Measurements from ENCODE around the gene SNRNP200. TPM values are rescaled to one million over a fixed set of nuclear protein-coding genes. Genes with fewer than 3 reads are reported as not detected.

SNRNP200 gene
- polyA plus RNA-seq, 2 of the 4 experiments (the other 2 are of a cell fraction) = 118 to 202 TPM

GRCh38 chr2:96326990-96327820 lies 21.9 kb upstream of the SNRNP200 start (continued):
- TF ChIP-seq, protein P1, sequence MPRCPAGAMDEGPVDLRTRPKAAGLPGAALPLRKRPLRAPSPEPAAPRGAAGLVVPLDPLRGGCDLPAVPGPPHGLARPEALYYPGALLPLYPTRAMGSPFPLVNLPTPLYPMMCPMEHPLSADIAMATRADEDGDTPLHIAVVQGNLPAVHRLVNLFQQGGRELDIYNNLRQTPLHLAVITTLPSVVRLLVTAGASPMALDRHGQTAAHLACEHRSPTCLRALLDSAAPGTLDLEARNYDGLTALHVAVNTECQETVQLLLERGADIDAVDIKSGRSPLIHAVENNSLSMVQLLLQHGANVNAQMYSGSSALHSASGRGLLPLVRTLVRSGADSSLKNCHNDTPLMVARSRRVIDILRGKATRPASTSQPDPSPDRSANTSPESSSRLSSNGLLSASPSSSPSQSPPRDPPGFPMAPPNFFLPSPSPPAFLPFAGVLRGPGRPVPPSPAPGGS (IDR thresholded peaks at IDR 0.05) = no peak
- TF ChIP-seq TP53 (CRISPR knock-in tag; IDR thresholded peaks at IDR 0.05) = no peak
- TF ChIP-seq MYC (IDR thresholded peaks at IDR 0.05; ENCODE audit: borderline replicate concordance, low read length) = no peak
- TF ChIP-seq CBX8 (IDR thresholded peaks at IDR 0.05) = no peak
- no peak for TF ChIP-seq PHF8 (IDR thresholded peaks at IDR 0.05; ENCODE audit: borderline replicate concordance, low read depth)
- no peak for TF ChIP-seq JUNB (IDR thresholded peaks at IDR 0.05)
- no peak for TF ChIP-seq GATA3 (IDR thresholded peaks at IDR 0.05; ENCODE audit: borderline replicate concordance)
- no peak for TF ChIP-seq NFE2L2 (conservative IDR thresholded peaks at IDR 0.05; ENCODE audit: low read length)
- TF ChIP-seq HES2 (IDR thresholded peaks at IDR 0.05) = no peak

DNA sequence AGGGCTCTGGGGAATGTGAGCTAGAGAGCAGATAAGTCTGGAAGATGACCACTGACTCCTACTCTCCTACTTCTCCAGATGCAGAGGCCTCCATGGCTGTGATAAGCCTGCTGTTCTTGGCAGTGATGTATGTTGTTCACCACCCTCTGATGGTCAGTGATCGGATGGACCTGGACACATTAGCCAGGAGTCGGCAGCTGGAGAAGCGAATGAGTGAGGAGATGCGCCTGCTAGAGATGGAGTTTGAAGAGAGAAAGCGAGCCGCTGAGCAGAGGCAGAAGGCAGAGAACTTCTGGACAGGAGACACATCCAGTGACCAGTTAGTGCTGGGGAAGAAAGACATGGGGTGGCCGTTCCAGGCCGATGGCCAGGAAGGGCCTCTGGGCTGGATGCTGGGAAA lies 21.2 kb upstream of the SNRNP200 start:
- Histone ChIP-seq H3K4me3 (no peak overlapping the region), H3K9me3 (no peaks in the 10 kb centered on the region), H3K4me2 (no peak overlapping the region), H3K4me1 (peaks cover 6% of the 10 kb centered on the region; the same call in 2 of the 3 replicates), H3K27ac (no peak overlapping the region)
- CTCF ChIA-PET = interaction anchor here (1.2 to 1.5 kb wide), 2 partner anchors 33 to 182 kb away, joined by 3 read pairs; no protein-coding TSS in a partner anchor
- TF ChIP-seq MAX (IDR thresholded peaks at IDR 0.05) (no peak), ZFP36 (IDR thresholded peaks at IDR 0.05; ENCODE audit: borderline replicate concordance, partially characterized antibody) (no peak), TP53 (CRISPR knock-in tag; IDR thresholded peaks at IDR 0.05) (no peak), NR3C1 (IDR thresholded peaks at IDR 0.05) (no peak), FOXS1 (CRISPR knock-in tag; IDR thresholded peaks at IDR 0.05) (no peak), FOSL2 (IDR thresholded peaks at IDR 0.05) (no peak), FOSL2 (CRISPR knock-in tag; IDR thresholded peaks at IDR 0.05) (no peak), CBX2 (IDR thresholded peaks at IDR 0.05; ENCODE audit: borderline replicate concordance, low read depth) (no peak), RFX5 (IDR thresholded peaks at IDR 0.05) (no peak), RARB (CRISPR knock-in tag; IDR thresholded peaks at IDR 0.05) (no peak), ESRRA (IDR thresholded peaks at IDR 0.05; ENCODE audit: borderline replicate concordance, low read length) (no peak), RCOR1 (IDR thresholded peaks at IDR 0.05; ENCODE audit: low read depth, low read length) (no peak)
- DNase-seq (ENCODE audit: low read depth in 1 of 2, low spot score in 1 of 2) (no peak), ATAC-seq (no peak), FAIRE-seq (no peak)
- 87% methylated on average over 8 of the region's 8 CpGs for WGBS (ENCODE audit: missing lambda C conversion rate)
- POLR2A ChIA-PET = no interaction called here

DNA sequence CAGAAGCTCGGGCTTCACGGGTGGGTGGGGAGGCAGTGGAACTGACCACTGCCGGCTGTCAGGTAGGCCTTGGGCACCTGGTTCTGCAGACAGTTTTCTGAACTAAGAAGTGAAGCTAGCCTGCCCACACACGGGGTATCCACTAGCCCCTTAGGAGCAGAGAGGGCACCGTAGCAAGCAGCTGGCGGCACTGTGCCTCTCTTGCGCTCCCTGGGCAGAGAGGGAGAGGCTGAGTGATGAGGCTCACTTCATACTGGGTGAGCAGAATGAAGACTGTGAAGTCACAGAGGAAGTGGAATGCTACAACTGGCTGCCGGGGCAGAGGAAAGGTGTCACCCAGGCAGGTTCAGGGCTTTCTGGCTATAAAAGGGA lies 20.5 kb upstream of the SNRNP200 start:
- Histone ChIP-seq H3K9me3 (no peaks in the 10 kb centered on the region), H3K4me1 (peaks cover 8% of the 10 kb centered on the region), H3K4me3 (no peak overlapping the region), H3K27ac (no peak overlapping the region), H3K4me2 (no peak overlapping the region)
- FAIRE-seq = no peak
- POLR2A ChIA-PET = no interaction called here
- 83% methylated on average over 8 of the region's 8 CpGs for WGBS (ENCODE audit: missing lambda C conversion rate)
- DNase-seq (ENCODE audit: low read depth in 1 of 2, low spot score in 1 of 2) = no peak
- CTCF ChIA-PET = no interaction called here
- no peak for ATAC-seq
- TF ChIP-seq MAFK (IDR thresholded peaks at IDR 0.05; ENCODE audit: partially characterized antibody) (no peak), BHLHE40 (IDR thresholded peaks at IDR 0.05; ENCODE audit: low read depth, low read length) (no peak), CTCF (IDR thresholded peaks at IDR 0.05) (no peak), EP300 (IDR thresholded peaks at IDR 0.05) (no peak), TFCP2L1 (CRISPR knock-in tag; IDR thresholded peaks at IDR 0.05) (no peak), ZFP36 (IDR thresholded peaks at IDR 0.05; ENCODE audit: borderline replicate concordance, partially characterized antibody) (no peak), TP53 (CRISPR knock-in tag; IDR thresholded peaks at IDR 0.05) (no peak), CBX8 (IDR thresholded peaks at IDR 0.05) (no peak), NR3C1 (IDR thresholded peaks at IDR 0.05) (no peak)
- TF ChIP-seq, protein P2, sequence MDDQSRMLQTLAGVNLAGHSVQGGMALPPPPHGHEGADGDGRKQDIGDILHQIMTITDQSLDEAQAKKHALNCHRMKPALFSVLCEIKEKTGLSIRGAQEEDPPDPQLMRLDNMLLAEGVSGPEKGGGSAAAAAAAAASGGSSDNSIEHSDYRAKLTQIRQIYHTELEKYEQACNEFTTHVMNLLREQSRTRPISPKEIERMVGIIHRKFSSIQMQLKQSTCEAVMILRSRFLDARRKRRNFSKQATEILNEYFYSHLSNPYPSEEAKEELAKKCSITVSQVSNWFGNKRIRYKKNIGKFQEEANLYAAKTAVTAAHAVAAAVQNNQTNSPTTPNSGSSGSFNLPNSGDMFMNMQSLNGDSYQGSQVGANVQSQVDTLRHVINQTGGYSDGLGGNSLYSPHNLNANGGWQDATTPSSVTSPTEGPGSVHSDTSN (IDR thresholded peaks at IDR 0.05) = no peak
- TF ChIP-seq, protein P3, sequence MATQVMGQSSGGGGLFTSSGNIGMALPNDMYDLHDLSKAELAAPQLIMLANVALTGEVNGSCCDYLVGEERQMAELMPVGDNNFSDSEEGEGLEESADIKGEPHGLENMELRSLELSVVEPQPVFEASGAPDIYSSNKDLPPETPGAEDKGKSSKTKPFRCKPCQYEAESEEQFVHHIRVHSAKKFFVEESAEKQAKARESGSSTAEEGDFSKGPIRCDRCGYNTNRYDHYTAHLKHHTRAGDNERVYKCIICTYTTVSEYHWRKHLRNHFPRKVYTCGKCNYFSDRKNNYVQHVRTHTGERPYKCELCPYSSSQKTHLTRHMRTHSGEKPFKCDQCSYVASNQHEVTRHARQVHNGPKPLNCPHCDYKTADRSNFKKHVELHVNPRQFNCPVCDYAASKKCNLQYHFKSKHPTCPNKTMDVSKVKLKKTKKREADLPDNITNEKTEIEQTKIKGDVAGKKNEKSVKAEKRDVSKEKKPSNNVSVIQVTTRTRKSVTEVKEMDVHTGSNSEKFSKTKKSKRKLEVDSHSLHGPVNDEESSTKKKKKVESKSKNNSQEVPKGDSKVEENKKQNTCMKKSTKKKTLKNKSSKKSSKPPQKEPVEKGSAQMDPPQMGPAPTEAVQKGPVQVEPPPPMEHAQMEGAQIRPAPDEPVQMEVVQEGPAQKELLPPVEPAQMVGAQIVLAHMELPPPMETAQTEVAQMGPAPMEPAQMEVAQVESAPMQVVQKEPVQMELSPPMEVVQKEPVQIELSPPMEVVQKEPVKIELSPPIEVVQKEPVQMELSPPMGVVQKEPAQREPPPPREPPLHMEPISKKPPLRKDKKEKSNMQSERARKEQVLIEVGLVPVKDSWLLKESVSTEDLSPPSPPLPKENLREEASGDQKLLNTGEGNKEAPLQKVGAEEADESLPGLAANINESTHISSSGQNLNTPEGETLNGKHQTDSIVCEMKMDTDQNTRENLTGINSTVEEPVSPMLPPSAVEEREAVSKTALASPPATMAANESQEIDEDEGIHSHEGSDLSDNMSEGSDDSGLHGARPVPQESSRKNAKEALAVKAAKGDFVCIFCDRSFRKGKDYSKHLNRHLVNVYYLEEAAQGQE (IDR thresholded peaks at IDR 0.05) = no peak
- TF ChIP-seq, protein P4, sequence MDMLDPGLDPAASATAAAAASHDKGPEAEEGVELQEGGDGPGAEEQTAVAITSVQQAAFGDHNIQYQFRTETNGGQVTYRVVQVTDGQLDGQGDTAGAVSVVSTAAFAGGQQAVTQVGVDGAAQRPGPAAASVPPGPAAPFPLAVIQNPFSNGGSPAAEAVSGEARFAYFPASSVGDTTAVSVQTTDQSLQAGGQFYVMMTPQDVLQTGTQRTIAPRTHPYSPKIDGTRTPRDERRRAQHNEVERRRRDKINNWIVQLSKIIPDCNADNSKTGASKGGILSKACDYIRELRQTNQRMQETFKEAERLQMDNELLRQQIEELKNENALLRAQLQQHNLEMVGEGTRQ (IDR thresholded peaks at IDR 0.05) = no peak

Measured in A549 (cell line).